ENCODE measurements around the gene MPHOSPH8.

- TF ChIP-seq NR2C2 (CRISPR knock-in tag; IDR thresholded peaks at IDR 0.05) (no peak), CTCF (IDR thresholded peaks at IDR 0.05) (no peak), TCF7 (CRISPR knock-in tag; IDR thresholded peaks at IDR 0.05; ENCODE audit: low read depth) (no peak), SMAD4 (CRISPR knock-in tag; IDR thresholded peaks at IDR 0.05) (no peak), ZNF317 (CRISPR knock-in tag; IDR thresholded peaks at IDR 0.05; ENCODE audit: borderline replicate concordance, low read depth) (no peak), ZNF423 (CRISPR knock-in tag; IDR thresholded peaks at IDR 0.05) (no peak), MXD4 (CRISPR knock-in tag; IDR thresholded peaks at IDR 0.05; ENCODE audit: borderline replicate concordance) (no peak)
These were observed 36.7 kb downstream of the MPHOSPH8 start for GRCh38 chr13:19670147-19670546.
